Measurements from ENCODE around the gene GOLGA2.

DNA sequence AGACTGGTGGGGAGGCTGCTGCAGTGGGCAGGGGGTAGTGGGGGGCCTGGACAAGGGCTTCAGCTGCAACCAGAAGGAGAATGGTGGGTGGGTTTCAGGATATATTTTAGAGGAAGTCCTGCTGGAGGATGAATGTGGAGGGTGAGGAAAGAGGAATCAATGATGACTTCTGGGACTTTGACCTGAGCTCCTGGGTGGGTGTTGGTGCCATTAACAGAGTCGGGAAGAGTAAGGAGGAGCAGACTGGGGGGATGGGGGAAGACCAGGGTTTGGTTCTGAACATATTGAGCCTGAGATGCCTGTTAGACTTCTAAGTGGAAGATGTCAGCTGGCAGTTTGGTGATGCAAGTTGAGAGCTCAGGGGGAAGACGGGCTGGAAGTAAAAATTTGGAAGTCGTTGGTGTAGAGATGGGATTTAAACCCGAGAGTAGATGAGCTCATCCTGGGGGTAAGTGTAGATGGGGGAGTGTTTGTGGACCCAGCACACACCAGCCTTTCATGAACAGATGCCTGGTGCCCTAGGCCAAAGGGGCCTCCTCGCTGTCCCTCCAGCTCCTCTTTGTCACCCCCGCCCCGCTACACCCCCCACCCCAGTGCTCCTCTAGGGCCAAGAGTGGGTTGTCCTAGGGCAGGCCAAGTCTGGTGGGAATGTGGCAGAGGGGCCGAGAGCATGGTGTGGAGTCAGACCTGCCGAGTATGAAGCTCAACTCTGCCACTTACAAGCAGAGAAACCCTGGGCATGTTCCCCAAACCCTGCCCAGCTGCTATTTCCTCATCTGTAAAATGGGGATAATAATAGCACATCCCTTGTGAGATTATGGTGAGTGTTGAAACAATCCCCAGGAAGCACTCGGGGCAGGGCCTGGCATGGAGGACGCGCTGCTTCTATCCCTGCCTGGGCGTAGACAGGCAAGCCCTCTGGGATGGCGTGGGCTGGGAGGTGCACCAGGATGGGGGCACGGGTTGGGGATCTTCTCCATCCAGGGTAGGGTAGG is 68.6 kb downstream of the GOLGA2 start:
- TF ChIP-seq YY1 (IDR thresholded peaks at IDR 0.05; ENCODE audit: insufficient read depth, insufficient read length) (no peak), SUZ12 (IDR thresholded peaks at IDR 0.05; ENCODE audit: extremely low read depth, insufficient read depth, insufficient read length) (no peak)

All from NT2/D1 (cell line).